Cardiac muscle cell (in vitro differentiated cells and primary cell): Measurements from ENCODE around the gene SLC1A6. TPM values are rescaled to one million over a fixed set of nuclear protein-coding genes. Genes with fewer than 3 reads are reported as not detected.
"Not testable (repeated sequence)": the region's sequence is repeated elsewhere in the genome, so short reads cannot be mapped to it uniquely, and the experiment has no call there.

ENCODE experiments used
- DNase-seq, 2 donors: peaks; one replicate each; pipeline versions ENCODE4 v3.0.0 to v3.0.0-alpha.2; 2010 to 2017; ENCODE audit warnings: low read depth in 1 of 2, low spot score in 1 of 2
- H3K27ac ChIP-seq: fragments of 200-600 bp; sonication (generic); 2 replicates; pipeline ENCODE4 v1.5.1; 2016
- H3K27me3 ChIP-seq: fragments of 200-600 bp; sonication (generic); 2 replicates; pipeline ENCODE4 v1.6.0; 2016; ENCODE audit warnings: control low read depth
- H3K36me3 ChIP-seq: fragments of 200-600 bp; sonication (generic); 2 replicates; pipeline ENCODE4 v1.5.1; 2016; ENCODE audit warnings: control low read depth
- H3K4me1 ChIP-seq: fragments of 200-600 bp; sonication (generic); 2 replicates; pipeline ENCODE4 v1.8.1; 2017; ENCODE audit warnings: low read depth, mild to moderate bottlenecking, mixed run types
- H3K4me3 ChIP-seq: fragments of 200-600 bp; sonication (generic); 2 replicates; pipeline ENCODE4 v1.5.1; 2016; ENCODE audit warnings: mild to moderate bottlenecking
- H3K9me3 ChIP-seq: fragments of 200-600 bp; sonication (generic); 2 replicates; pipeline ENCODE4 v1.5.1; 2017; ENCODE audit warnings: low read depth, mild to moderate bottlenecking, control low read depth
- CTCF ChIP-seq: IDR thresholded peaks from 2 replicates; pipeline ENCODE4 v1.5.1; 2012; ENCODE audit warnings: low read depth, mild to moderate bottlenecking, low read length
- polyA plus RNA-seq: library from polyadenylated mRNA; unstranded; fragments of >200 nt; fragmentation: Nextera tagmentation; extraction: Ambion mirVana; gene quantifications from 2 replicates; pipeline ENCODE4 v1.2.1, GENCODE V29; 2016
- total RNA-seq: library from RNA; depleted of rRNA; stranded (reverse); fragments of >200 nt; gene quantifications from 2 replicates; pipeline ENCODE4 v1.2.3, GENCODE V29; 2016

Gene SLC1A6
- total and polyA plus RNA-seq, 2 experiments from 2014 or later: 0.63 to 1.3 TPM

- Histone ChIP-seq H3K27me3 (no peaks in the 10 kb centered on the region), H3K9me3 (no peaks in the 10 kb centered on the region), H3K36me3 (no peaks in the 10 kb centered on the region), H3K27ac (no peak overlapping the region), H3K4me3 (no peak overlapping the region), H3K4me1 (no peaks in the 10 kb centered on the region)
- no peak for DNase-seq
- TF ChIP-seq CTCF: no peak
Measured at GRCh38 chr19:14954071-14954655, 25.5 kb downstream of the SLC1A6 start.

- no peaks in the 10 kb centered on the region for H3K27me3 ChIP-seq
- H3K4me3 ChIP-seq: no peak overlapping the region
- H3K9me3 ChIP-seq: no peaks in the 10 kb centered on the region
- no peak for DNase-seq
- TF ChIP-seq CTCF: no peak
- H3K27ac ChIP-seq: no peak overlapping the region
- H3K4me1 ChIP-seq: no peaks in the 10 kb centered on the region
- no peaks in the 10 kb centered on the region for H3K36me3 ChIP-seq
Measured at GRCh38 chr19:14952767-14953166, 26.9 kb downstream of the SLC1A6 start.

- Histone ChIP-seq H3K9me3 (no peaks in the 10 kb centered on the region), H3K4me3 (no peak overlapping the region), H3K4me1 (no peaks in the 10 kb centered on the region), H3K27me3 (no peaks in the 10 kb centered on the region), H3K36me3 (no peaks in the 10 kb centered on the region), H3K27ac (no peak overlapping the region)
- no peak for DNase-seq
- no peak for TF ChIP-seq CTCF
Measured at GRCh38 chr19:14950421-14950820, 29.2 kb downstream of the SLC1A6 start.

GRCh38 chr19:14949876-14950275 lies 29.8 kb downstream of the SLC1A6 start:
- Histone ChIP-seq H3K4me3 (no peak overlapping the region), H3K9me3 (no peaks in the 10 kb centered on the region), H3K4me1 (no peaks in the 10 kb centered on the region), H3K27me3 (no peaks in the 10 kb centered on the region), H3K27ac (no peak overlapping the region), H3K36me3 (no peaks in the 10 kb centered on the region)
- no peak for DNase-seq
- no peak for TF ChIP-seq CTCF

- not testable (repeated sequence) for H3K4me1 ChIP-seq, H3K36me3 ChIP-seq, H3K27ac ChIP-seq, H3K27me3 ChIP-seq, DNase-seq, H3K9me3 ChIP-seq, H3K4me3 ChIP-seq
Measured at GRCh38 chr19:14949413-14949812, 30.3 kb downstream of the SLC1A6 start.

GRCh38 chr19:14944456-14944855 lies 35.2 kb downstream of the SLC1A6 start:
- no peak for DNase-seq
- H3K4me3 ChIP-seq: no peak overlapping the region
- H3K4me1 ChIP-seq: no peaks in the 10 kb centered on the region
- TF ChIP-seq CTCF: no peak
- H3K36me3 ChIP-seq: no peaks in the 10 kb centered on the region
- no peak overlapping the region for H3K27ac ChIP-seq
- H3K27me3 ChIP-seq: no peaks in the 10 kb centered on the region
- no peaks in the 10 kb centered on the region for H3K9me3 ChIP-seq
